GM18499 (cell line): ENCODE data around the gene DNAH2.

Source experiments
- ATAC-seq: cut with Tn5 transposase; IDR thresholded peaks from one replicate; pipeline ENCODE4 v1.9.1; 2021; ENCODE audit warnings: moderate number of reproducible peaks; ENCODE audit not compliant: insufficient read depth, unreplicated experiment

DNAH2 gene

GRCh38 chr17:7703584-7704479, 13.7 kb upstream of the DNAH2 start:
- ATAC-seq: no peak

- no peak for ATAC-seq
Observed at GRCh38 chr17:7704601-7705268, 12.8 kb upstream of the DNAH2 start, which contains the start of gene EFNB3. Gene EFNB3, plus strand, starts transcription at chr17:7705202. Its CDS starts 397 bp downstream, at chr17:7705599.

GRCh38 chr17:7705269-7706255, 12.0 kb upstream of the DNAH2 start:
- no peak for ATAC-seq

DNA sequence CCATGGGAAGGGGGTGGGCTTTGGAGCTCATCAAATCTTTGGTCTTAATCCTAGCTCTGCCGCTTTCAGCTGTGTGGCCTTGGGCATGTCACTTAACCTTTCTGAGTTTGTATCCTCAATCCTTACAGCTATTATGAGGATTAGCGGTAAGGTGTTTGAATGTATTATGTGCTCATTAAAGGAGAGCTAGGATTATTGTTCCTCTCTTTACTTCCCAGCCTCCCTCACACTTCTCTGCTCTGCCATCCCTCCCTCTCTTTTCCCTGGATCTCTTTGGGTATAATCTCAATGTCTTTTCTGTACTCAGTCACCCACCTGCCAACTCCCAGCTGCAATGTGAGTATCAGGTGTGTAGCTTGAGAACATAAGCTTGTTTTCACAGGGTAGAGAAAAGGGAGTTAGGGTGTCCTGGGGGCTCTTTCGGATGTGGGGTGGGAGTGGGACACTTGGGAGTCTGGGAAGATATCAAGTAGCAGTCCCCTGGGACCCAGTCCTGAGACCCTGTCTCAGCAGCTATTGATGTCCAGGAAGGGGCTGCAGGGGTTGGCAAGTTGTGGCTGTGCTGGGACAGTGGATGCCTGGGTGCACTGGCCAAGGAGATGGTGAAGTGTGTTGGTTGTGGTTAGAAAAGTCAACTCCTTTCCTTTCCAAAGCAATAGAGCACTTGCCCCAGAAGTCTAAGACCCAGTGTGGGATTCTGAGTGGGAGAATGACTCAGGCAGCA, 10.8 kb upstream of the DNAH2 start:
- ATAC-seq: no peak

GRCh38 chr17:7707446-7707845, 10.1 kb upstream of the DNAH2 start:
- ATAC-seq: no peak

GRCh38 chr17:7707858-7708750, 9.4 kb upstream of the DNAH2 start:
- no peak for ATAC-seq

- no peak for ATAC-seq
Observed at GRCh38 chr17:7709031-7709430, 8.5 kb upstream of the DNAH2 start.

GRCh38 chr17:7710301-7710700, 7.2 kb upstream of the DNAH2 start:
- ATAC-seq: no peak

DNA sequence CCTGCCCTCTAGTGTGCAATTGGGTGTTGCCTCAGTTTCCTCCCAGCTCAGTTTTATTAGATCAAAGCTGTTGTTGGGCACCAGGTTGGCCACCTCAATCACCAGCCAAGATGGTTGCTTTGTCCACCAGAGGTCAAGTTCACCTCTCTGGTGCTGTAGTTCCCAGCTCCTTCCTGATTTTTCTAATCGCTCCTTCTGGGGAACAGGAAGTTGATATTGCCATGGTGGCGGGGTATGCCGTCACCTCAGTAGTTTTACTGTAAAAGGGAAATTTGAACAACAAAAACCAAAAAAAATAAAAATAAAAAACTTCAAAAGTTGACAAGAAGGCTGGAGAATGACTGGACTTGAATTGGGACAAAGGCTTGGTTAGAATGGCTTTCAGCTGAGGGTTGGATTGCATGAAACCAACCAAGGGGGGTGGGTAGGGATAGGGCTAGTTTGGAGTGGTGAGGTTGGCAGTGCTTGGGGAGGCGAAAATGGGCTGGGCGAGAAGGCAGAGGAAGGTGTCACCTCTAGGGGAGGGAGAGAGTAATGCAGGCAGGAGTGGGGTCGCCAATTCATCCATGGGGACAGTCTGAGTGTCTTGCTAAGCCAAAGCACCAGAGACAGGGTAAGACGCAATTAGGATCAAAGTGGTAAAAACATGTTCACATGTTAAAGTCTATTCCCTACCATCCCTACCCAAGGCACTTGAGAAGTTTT, 6.3 kb upstream of the DNAH2 start:
- ATAC-seq: no peak

DNA sequence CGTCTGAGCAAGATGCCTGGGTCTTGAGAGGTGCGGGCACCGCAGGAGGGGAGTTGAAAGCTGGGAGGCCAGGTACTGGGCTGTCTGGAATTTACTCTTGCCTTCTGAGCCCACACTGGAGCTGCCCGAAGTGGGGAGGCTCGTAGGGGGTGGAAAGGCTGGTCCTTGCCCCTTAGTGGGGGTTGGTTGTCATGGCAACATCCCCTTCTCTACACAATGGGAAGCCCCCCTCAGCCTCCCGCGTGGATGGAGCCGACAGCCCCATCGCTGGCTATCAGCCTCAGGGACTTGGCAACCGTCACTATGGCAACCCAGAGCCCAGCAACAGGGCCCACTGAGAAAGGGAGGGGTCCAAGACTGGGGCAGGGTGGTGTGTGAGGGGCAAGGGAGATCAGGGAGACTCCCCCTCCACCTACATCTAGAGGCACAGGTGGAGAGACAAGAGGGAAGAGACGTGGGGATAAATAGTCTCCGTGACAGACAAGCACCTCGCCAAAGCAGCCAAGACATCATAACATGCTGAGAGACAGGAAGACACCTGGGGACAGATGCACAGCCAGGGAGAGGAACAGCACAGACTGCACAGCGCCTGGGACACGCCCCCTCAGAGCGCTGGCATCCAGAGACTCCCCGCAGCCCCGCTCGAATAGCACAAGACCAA, 5.3 kb upstream of the DNAH2 start:
- no peak for ATAC-seq

DNA sequence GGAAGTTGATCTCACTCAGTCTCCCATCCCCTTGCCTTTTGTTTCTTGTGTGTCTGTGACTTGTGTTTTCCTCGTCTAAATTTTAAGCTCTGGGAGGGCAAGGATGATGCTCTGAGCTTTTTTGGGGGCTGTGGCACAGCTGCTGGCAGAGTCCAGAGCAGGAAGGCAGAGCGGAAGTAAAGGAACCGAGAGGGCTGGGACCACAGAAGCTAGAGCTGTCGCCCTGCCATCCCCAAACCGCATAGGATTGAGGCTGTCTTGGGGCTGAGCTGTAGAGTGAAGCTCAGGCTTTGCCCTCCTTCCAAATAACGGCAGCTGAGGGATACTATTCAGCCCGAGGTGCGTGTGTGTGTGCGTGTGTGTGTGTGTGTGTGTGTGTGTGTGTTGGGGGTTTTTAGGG, 3.8 kb upstream of the DNAH2 start:
- no peak for ATAC-seq

GRCh38 chr17:7714721-7715594, 2.6 kb upstream of the DNAH2 start:
- ATAC-seq: no peak

DNA sequence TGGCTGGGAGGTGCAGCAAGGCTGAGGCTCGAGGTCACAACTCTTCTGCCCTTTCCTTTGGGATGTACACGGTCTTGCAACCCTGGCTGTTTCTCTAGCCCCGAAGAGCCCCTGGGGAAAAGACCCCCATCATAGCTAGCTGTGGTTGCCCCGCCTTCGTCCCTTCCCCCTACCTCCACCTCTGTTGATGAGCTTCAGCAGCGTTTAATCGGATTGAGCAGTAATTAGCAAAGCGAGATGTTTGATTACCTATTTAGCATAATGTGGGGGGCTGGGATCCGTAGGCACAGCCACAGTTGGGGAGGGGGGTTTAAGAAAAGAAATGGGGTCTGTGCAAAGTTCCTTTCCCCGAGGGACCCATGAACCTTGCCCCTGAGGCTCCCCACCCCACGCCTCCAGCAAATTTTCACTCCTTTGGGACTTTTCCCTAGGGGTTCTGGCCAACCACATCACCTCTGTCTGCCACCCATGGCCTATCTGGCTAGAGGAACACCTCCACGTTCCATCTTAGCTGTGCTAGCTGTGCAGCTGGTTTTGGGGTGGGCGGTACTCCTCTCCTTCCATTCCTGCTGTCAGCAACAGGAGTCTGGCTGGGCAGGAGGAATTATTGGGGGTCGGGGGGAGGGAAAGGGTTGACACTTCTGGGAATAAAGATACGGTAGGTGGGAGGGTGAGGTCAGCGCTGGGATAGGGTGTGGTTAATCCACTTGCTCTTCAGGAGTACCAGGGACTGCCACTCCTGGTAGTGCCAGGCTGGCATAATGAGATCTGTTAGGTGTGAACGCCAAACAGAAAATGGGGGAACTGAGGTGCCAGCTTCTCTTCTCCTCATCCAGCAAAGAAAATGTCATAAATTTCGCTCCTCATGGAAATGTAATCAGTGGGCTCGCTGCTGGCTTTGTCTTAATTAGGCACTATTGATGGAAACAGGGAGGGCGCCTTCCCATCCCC, 1.3 kb upstream of the DNAH2 start:
- no peak for ATAC-seq

- ATAC-seq: no peak
Observed at GRCh38 chr17:7717756-7718350, 309 bp downstream of the DNAH2 start.

DNA sequence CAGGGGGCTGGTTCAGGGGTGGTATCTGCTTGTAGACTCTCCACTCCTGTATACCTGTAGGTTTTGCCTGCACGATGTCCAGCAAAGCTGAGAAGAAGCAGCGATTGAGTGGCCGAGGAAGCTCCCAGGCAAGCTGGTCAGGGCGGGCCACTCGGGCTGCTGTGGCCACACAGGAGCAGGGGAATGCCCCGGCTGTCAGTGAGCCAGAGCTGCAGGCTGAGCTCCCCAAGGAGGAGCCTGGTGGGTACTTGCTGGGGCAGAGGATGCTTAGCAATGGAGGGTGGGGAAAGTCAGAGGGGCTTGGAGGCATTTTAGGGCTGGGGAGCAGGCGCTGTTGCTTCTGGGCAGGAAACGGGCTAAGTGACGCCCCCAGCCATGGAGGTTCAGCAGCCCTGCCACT, 2.1 kb downstream of the DNAH2 start:
- no peak for ATAC-seq
